ENCODE data around the gene UTRN.

The UTRN gene

DNA sequence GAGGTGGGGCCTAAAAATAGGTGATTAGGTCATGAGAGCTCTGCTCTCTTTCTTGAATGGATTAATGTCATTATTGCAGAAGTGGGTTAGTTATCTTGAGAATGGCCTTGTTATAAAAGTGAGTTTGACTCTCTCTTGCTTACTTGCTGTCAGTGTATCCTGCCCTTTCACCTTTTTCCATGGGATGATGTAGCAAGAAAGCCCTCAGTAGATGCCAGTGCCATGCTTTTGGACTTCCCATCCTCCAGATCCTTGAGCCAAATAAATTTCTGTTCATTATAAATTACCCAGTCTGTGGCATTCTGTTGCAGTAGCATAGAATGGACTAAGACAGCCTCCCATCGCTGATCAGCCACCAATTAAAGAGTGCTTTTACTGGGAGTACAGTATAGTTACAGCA is 40.1 kb downstream of the UTRN start:
- TF ChIP-seq, protein P1, sequence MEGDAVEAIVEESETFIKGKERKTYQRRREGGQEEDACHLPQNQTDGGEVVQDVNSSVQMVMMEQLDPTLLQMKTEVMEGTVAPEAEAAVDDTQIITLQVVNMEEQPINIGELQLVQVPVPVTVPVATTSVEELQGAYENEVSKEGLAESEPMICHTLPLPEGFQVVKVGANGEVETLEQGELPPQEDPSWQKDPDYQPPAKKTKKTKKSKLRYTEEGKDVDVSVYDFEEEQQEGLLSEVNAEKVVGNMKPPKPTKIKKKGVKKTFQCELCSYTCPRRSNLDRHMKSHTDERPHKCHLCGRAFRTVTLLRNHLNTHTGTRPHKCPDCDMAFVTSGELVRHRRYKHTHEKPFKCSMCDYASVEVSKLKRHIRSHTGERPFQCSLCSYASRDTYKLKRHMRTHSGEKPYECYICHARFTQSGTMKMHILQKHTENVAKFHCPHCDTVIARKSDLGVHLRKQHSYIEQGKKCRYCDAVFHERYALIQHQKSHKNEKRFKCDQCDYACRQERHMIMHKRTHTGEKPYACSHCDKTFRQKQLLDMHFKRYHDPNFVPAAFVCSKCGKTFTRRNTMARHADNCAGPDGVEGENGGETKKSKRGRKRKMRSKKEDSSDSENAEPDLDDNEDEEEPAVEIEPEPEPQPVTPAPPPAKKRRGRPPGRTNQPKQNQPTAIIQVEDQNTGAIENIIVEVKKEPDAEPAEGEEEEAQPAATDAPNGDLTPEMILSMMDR (conservative IDR thresholded peaks at IDR 0.05) = no peak
- peak overlapping the region; percentile 79; the same call in 1 of the 2 replicates for H3K27ac ChIP-seq

DNA sequence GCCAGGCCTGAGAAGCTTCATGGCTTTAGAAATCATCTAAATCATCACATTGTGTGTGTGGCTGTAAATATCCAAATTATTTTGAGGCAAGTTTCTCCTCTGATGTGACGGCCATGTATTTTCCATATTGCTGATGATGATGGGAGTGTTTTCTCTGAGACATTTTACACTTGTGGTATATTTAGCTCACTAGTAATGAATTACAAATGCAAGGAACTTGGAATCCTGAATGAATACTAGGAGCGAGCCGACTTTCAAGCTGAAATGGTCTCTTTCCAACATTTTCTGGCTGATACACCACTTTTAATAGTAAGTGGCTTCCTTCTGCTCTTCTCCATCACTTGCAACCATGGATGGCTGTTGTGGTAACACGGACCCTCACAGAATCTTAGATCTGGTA is 41.3 kb downstream of the UTRN start:
- peak overlapping the region; percentile 86; the same call in 1 of the 2 replicates for H3K27ac ChIP-seq
- TF ChIP-seq, protein P1 (conservative IDR thresholded peaks at IDR 0.05) = no peak

DNA sequence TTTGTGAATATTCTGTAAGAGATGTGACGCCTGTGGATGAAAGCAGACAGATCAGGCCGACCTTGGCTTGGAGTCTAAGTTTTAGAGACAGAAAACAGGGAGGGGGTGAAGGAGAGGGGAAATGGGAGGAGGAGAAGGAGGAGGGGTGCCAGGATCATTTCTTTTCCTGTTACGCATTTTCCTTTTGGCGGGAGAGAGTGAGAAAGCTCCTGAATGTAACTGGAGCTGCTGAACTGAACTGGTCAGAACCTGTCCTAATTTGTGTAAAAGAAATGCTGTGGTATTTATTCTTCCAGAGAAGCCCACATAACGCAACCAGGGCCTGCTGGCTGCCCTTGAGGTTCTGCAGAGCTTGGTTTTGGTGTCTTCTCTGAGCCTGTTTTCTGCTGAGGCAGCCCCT is 41.9 kb downstream of the UTRN start:
- TF ChIP-seq, protein P1 (conservative IDR thresholded peaks at IDR 0.05) = no peak
- peak overlapping the region; percentile 86; the same call in 1 of the 2 replicates for H3K27ac ChIP-seq

DNA sequence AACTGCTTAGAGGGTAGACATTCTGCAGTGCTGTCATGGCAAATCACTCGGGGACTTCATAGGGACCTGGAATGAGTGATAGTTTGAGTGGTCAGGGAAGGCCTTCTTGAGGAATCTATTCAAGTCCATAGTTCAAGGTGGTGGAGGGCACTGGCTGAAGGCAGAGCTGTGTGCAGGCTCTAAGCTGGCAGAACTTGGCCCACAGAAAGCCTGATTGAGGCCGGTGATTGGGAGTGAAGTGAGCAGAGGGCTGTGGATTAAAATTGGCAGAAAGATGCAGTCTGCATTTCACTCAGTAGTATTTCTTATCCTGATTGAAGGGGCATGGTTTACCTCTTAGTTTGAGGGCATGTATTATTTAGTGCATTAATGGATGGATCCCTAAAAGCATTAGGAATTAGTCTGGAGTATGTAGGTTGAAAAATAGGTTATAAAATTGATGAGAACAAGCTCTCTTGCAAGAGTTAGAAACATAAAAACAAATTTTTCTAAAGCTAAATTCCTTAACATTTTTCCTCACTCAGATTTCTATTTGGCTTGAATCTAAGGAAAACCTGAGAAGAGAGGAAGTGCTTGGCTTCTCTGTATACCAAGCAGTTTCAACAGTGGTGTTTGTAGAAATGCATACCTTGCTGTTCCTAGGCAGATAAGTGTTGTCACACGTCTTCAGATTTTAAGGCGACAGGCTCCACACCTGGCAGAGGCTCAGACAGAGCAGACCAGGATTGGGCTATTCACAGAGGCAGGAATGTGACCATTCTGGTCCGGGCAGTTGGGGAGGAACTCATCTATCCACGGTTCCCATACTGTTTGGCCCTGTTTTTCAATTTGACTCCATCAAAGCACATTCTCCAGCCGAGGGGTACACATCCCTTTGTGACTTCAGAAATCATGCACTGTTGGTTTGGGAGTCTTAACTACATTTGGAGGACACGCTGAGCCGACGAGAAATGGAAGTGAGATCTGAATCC is 45.2 kb downstream of the UTRN start:
- peak overlapping the region; percentile 86 for H3K27ac ChIP-seq
- TF ChIP-seq, protein P1 (conservative IDR thresholded peaks at IDR 0.05) = no peak

DNA sequence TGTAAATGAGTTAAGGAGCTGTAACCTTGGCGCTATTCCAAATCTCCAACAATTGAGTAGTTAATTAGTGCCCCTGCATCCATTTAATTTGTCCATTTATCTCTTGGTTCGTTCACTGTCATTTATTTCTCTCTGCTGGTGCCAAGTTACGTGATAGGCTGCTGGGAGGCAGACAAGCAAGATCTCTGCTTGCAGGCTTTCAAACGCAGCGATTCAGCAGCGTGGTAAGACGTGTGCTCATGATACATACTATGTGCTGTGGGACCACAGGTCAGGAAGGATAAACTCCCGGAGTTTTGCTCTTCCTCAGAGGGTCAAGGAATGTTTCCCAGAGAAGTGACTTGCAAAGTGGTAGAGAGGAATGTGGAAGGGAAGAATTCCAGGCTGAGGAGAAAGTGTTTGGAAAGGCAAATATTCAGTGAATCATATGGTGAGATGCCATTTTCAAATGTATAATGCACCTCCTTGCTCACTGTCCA is 46.4 kb downstream of the UTRN start:
- peak overlapping the region; percentile 86 for H3K27ac ChIP-seq
- TF ChIP-seq, protein P1 (conservative IDR thresholded peaks at IDR 0.05) = no peak

DNA sequence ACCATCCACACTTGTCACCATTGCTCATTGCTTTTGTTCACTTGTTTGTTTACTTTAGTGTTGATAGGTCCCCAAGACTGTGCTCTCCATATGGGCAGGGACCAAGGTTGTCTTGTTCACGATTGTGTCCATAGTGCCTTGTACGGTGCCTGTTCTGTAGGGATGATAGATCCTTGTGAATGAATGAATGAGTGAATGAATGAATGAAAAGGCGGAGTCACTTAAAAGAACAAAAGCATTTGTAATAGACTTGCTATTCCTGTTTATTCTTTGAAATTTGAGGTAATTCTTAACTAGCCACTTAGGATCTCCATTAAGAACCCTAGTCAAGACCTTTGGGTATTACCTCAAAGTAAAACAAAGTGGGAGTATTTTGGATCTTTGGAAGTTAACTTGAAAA is 47.0 kb downstream of the UTRN start:
- peak overlapping the region; percentile 86 for H3K27ac ChIP-seq

DNA sequence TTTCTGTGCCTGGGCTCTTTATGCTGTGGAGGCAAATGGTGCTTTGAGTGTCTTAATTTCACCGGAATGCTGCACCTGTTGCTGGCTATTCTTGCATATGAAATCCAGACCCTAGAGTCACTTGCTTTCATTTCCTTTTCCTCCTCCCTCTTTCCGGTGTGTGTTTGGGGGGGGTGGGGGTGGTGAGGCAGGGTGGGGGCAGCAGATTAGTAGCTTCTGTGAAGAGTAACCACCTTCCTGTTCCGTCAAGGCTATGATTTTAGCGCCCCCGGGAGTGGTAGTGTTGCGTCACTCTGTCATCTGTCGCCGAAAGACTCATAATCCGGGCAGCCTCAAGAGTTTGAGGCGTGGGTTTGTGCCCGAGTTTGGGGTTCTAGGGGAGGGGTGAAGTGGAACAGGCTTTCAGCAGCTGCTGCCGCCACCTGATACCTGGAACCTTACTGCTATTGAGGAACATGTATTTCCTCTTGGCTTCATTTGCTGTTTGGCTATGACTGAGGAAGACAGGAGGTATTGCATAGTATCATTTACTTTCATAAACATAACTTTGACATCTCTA is 49.1 kb downstream of the UTRN start:
- no peak overlapping the region for H3K27ac ChIP-seq
- TF ChIP-seq, protein P1 (conservative IDR thresholded peaks at IDR 0.05) = no peak

More for the DNA sequence above, 47.0 kb downstream of the UTRN start:
- TF ChIP-seq, protein P1 (conservative IDR thresholded peaks at IDR 0.05) = no peak
